Sigmoid colon (tissue), 7 donors: Measurements from ENCODE around the gene RFXAP. TPM values are rescaled to one million over a fixed set of nuclear protein-coding genes. Genes with fewer than 3 reads are reported as not detected.

Source experiments
- DNase-seq: peaks from one replicate; pipeline ENCODE4 v3.0.0-alpha.2; 2019
- H3K27ac ChIP-seq, 4 donors: fragments of 200-600 bp; sonication (generic); one replicate each; pipeline ENCODE4 v1.5.1; 2016 to 2019; ENCODE audit warnings: mild to moderate bottlenecking in 1 of 4
- H3K27me3 ChIP-seq, 3 donors: fragments of 200-600 bp; sonication (generic); one replicate each; pipeline ENCODE4 v1.5.1; 2019; ENCODE audit warnings: mild to moderate bottlenecking in 1 of 3
- H3K36me3 ChIP-seq, 4 donors: fragments of 200-600 bp; sonication (generic); one replicate each; pipeline ENCODE4 v1.5.1; 2016 to 2019
- H3K4me1 ChIP-seq, 4 donors: fragments of 200-600 bp; sonication (generic); one replicate each; pipeline ENCODE4 v1.5.1; 2017 to 2019
- H3K4me3 ChIP-seq, 4 donors: fragments of 200-600 bp; sonication (generic); one replicate each; pipeline ENCODE4 v1.5.1; 2017 to 2019; ENCODE audit warnings: mild to moderate bottlenecking in 2 of 4, moderate library complexity in 1 of 4
- H3K9me3 ChIP-seq, 4 donors: fragments of 200-600 bp in 3 of 4; sonication (generic) in 3 of 4; one replicate each; pipeline versions ENCODE4 v1.5.1 to v1.6.1; 2013 to 2019
- EP300 ChIP-seq, 4 donors: sonication (generic); formaldehyde crosslinking; IDR thresholded peaks; one replicate each; pipeline ENCODE4 v1.6.1; 2017; ENCODE audit warnings: antibody characterized with exemption in 4 of 4
- POLR2A ChIP-seq, 2 donors: fragments of 450-650 bp; IDR thresholded peaks; one replicate each; pipeline ENCODE4 v1.6.1; 2016; ENCODE audit warnings: antibody characterized with exemption in 2 of 2, mild to moderate bottlenecking in 2 of 2, moderate library complexity in 2 of 2
- POLR2AphosphoS5 ChIP-seq, 4 donors: sonication (generic); formaldehyde crosslinking; IDR thresholded peaks; one replicate each; pipeline ENCODE4 v1.6.1; 2017; ENCODE audit warnings: antibody characterized with exemption in 4 of 4
- WGBS, 2 donors: extraction: QIAGEN DNeasy Blood & Tissue Kit; methylation state at CpG; one replicate each; pipeline ENCODE4 v1.1.7; 2013; 5-methylcytosine and 5-hydroxymethylcytosine counted together
- intact Hi-C: fragments of 100-400 bp; cut with DNase I; formaldehyde crosslinking; loops from one replicate; pipeline ENCODE4 v1.15.1; 2023
- polyA plus RNA-seq, 3 donors: library from polyadenylated mRNA; stranded (reverse); fragments of 200-250 nt; gene quantifications; one replicate each; pipeline ENCODE4 v1.2.3, GENCODE V29; 2013
- total RNA-seq, 4 donors: library from RNA; depleted of rRNA; stranded (reverse); fragments of >200 nt; gene quantifications; one replicate each; pipeline ENCODE4 v1.1.0, GENCODE V29; 2016
- TF ChIP-seq, protein P1 (sequence below), 4 experiments: fragments of 450-650 bp in 3 of 4; fragments of 200-600 bp in 1 of 4; IDR thresholded peaks; one replicate each; pipeline ENCODE4 v1.5.1; 2016 to 2019; ENCODE audit warnings: antibody characterized with exemption in 4 of 4, mild to moderate bottlenecking in 3 of 4, moderate library complexity in 2 of 4
- donor health status: healthy with polysubstance abuse.
- donor health status: Bipolar disorder and iron deficiency.
- donor health status: healthy.

The RFXAP gene
- total and polyA plus RNA-seq, 7 donors, result 0.60 to 8.3 (median 5.4) TPM

DNA sequence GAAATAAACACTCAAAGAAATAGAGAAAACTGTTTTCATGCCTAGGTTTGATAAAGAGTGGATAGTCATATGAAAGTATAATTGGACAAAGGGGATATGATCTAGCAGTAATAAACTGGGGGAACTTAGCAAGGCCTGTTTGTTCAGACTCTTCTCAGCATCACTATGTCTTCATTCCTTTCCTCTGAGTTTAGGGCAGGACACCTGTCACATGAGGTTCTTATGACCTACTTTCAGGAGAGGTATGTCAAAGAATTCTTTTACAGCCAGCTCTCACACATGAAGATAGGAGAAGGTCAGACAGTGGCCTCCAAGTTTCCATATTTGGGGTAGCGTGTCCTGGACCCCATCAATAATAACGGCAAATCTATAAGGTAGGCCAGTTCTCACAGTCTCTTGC lies 11.4 kb upstream of the RFXAP start:
- intact Hi-C loops, result no loop called here
- H3K27me3 ChIP-seq, result no peaks in the 10 kb centered on the region
- H3K36me3 ChIP-seq, result no peaks in the 10 kb centered on the region
- TF ChIP-seq, protein P1, sequence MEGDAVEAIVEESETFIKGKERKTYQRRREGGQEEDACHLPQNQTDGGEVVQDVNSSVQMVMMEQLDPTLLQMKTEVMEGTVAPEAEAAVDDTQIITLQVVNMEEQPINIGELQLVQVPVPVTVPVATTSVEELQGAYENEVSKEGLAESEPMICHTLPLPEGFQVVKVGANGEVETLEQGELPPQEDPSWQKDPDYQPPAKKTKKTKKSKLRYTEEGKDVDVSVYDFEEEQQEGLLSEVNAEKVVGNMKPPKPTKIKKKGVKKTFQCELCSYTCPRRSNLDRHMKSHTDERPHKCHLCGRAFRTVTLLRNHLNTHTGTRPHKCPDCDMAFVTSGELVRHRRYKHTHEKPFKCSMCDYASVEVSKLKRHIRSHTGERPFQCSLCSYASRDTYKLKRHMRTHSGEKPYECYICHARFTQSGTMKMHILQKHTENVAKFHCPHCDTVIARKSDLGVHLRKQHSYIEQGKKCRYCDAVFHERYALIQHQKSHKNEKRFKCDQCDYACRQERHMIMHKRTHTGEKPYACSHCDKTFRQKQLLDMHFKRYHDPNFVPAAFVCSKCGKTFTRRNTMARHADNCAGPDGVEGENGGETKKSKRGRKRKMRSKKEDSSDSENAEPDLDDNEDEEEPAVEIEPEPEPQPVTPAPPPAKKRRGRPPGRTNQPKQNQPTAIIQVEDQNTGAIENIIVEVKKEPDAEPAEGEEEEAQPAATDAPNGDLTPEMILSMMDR (IDR thresholded peaks at IDR 0.05), result no peak
- TF ChIP-seq EP300 (IDR thresholded peaks at IDR 0.05), result no peak
- TF ChIP-seq POLR2A (IDR thresholded peaks at IDR 0.05), result no peak
- no peak for TF ChIP-seq POLR2AphosphoS5 (IDR thresholded peaks at IDR 0.05)
- H3K4me1 ChIP-seq, result no peaks in the 10 kb centered on the region
- H3K27ac ChIP-seq, result no peak overlapping the region
- DNase-seq, result no peak
- H3K4me3 ChIP-seq, result no peak overlapping the region
- WGBS, 2 donors, result 95 to 97% methylated on average over 2 of the region's 2 CpGs
- no peaks in the 10 kb centered on the region for H3K9me3 ChIP-seq

DNA sequence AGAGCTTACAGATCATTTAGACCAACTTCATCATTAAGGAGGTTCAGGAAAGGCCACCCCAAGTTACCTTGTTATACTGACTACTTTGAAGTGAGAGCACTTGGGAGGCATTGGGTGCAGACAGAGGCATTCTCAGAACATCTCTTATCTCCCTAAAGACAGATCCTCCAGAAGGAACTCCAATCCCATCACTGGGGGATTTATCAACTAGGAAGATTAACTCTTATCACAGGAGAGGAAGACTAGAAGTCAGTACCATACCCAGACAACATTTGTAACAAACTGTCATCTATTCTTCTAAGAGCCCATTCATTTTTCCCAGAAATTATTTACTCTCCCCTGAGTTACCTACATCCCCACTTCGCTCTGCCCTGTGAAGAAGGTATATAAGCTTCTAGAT lies 5.8 kb upstream of the RFXAP start:
- intact Hi-C loops, result no loop called here

GRCh38 chr13:36814465-36814864 lies 4.6 kb upstream of the RFXAP start:
- intact Hi-C loops, result no loop called here
- DNase-seq, result no peak
- TF ChIP-seq, protein P1 (IDR thresholded peaks at IDR 0.05), result no peak
- no peak for TF ChIP-seq EP300 (IDR thresholded peaks at IDR 0.05)
- TF ChIP-seq POLR2A (IDR thresholded peaks at IDR 0.05), result no peak
- TF ChIP-seq POLR2AphosphoS5 (IDR thresholded peaks at IDR 0.05), result no peak
- no peaks in the 10 kb centered on the region for H3K4me1 ChIP-seq
- H3K4me3 ChIP-seq, result no peak overlapping the region
- no peaks in the 10 kb centered on the region for H3K27me3 ChIP-seq
- H3K27ac ChIP-seq, result no peak overlapping the region
- no peaks in the 10 kb centered on the region for H3K9me3 ChIP-seq
- H3K36me3 ChIP-seq, result no peaks in the 10 kb centered on the region
- 50 to 57% methylated on average over 9 of the region's 9 CpGs for WGBS, 2 donors

More for the DNA sequence above, 5.8 kb upstream of the RFXAP start:
- Histone ChIP-seq H3K27me3 (no peaks in the 10 kb centered on the region), H3K4me1 (no peaks in the 10 kb centered on the region), H3K9me3 (no peaks in the 10 kb centered on the region), H3K36me3 (no peaks in the 10 kb centered on the region), H3K27ac (no peak overlapping the region), H3K4me3 (no peak overlapping the region)
- no peak for TF ChIP-seq POLR2A (IDR thresholded peaks at IDR 0.05)
- no peak for TF ChIP-seq EP300 (IDR thresholded peaks at IDR 0.05)
- TF ChIP-seq, protein P1 (IDR thresholded peaks at IDR 0.05), result no peak
- TF ChIP-seq POLR2AphosphoS5 (IDR thresholded peaks at IDR 0.05), result no peak
- 86 to 92% methylated on average over 1 of the region's 1 CpG for WGBS, 2 donors
- no peak for DNase-seq

GRCh38 chr13:36815062-36815461 lies 4.0 kb upstream of the RFXAP start:
- no peak for TF ChIP-seq EP300 (IDR thresholded peaks at IDR 0.05)
- no peak for TF ChIP-seq POLR2AphosphoS5 (IDR thresholded peaks at IDR 0.05)
- no peak for TF ChIP-seq POLR2A (IDR thresholded peaks at IDR 0.05)
- TF ChIP-seq, protein P1 (IDR thresholded peaks at IDR 0.05), result no peak
- H3K9me3 ChIP-seq, result no peaks in the 10 kb centered on the region
- no peaks in the 10 kb centered on the region for H3K27me3 ChIP-seq
- no peaks in the 10 kb centered on the region for H3K36me3 ChIP-seq
- no peak overlapping the region for H3K4me3 ChIP-seq
- peaks cover 0 to 6% (median 3%) of the 10 kb centered on the region in 4 donors for H3K4me1 ChIP-seq
- intact Hi-C loops, result loop anchor here (5.0 kb wide), 2 partner anchors 102 to 468 kb away; partner anchors contain the start of gene SPART
- 75 to 83% methylated on average over 2 of the region's 2 CpGs for WGBS, 2 donors
- H3K27ac ChIP-seq, result no peak overlapping the region
- DNase-seq, result no peak
